GM18873 (cell line): ENCODE measurements around the gene POU2F3.
A peak's percentile ranks its signal among the peaks of the same experiment; 100 is the strongest.

Source experiments
- ATAC-seq: cut with Tn5 transposase; IDR thresholded peaks from one replicate; pipeline ENCODE4 v1.9.1; 2021; ENCODE audit warnings: mild to moderate bottlenecking, moderate library complexity, moderate number of reproducible peaks; ENCODE audit not compliant: unreplicated experiment, low FRiP score

The POU2F3 gene

GRCh38 chr11:120335908-120336640, 96.1 kb downstream of the POU2F3 start, which contains the start of gene ARHGEF12:
ARHGEF12 (plus strand) TSS chr11:120336413; CDS start chr11:120337244, 831 bp downstream.
- no peak for ATAC-seq

DNA sequence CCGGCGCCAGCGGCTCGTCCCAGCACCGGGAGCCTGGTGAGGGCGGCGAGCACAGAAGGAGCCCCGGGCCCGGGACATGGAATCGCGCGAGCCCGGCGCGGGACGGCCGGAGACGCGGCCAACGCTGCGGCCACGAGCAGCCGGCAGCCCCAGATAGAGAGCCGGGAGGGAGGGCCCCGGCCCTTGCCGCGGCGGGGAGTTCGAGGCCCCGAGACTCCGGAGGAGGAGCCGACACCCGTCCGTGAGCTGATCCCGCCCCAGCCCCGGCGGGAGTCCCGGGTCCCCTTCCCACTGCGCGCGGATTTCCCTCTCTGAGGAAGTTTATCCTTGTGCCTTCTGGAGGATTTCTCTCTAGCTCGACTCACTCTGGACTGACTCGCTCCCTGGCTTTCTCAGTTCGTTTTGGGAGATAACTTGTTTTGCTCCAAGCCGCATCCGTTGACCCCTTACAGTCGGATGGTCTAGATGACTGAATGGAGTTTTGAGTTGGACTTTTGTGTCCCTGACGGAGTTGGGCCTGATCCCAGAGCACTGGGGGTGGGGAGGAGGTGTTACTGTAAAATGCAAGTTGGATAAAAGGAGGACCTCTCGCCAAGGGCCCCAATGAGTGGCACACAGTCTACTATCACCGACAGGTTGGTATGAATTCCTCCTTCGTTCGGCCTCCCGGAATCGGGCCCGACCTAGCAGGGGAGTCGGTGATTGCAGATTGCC, 96.9 kb downstream of the POU2F3 start:
- no peak for ATAC-seq

DNA sequence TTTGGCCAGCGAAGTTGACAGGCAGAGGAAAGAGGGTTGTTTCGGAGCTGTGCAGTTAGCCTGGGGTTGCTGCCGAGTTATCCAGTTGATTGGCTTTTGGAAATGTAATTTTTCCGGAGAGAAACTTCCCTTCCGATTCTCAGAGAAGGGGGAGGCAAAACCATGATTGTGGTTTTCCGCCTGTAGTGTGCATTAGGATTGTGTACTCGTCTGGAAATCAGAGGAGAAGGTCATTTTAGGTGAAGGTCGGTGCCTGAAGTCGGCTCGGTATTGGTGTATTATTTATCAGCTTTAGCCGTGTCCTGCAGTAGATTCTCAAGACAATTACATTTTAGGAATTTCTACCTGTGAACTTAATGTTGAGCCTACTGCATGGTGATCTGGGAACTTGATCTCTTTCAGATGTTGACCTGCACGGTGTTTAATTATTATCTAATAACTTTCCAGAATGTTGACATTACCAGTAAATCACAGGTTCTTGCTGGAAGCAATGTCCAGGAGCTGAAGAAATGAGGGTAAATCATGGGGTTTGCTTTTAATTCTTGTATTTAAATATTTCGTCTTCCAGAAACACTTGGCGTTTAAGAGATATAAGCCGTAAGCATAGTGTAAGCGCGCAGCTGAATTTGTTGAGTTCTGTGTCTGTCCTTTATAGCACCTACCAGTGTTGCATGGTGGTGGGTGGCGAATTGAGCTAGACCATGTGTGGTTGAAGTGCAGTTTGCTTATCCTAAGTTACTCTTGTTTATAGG, 97.6 kb downstream of the POU2F3 start:
- no peak for ATAC-seq

- no peak for ATAC-seq
Observed at GRCh38 chr11:120338107-120338933, 98.4 kb downstream of the POU2F3 start.

DNA sequence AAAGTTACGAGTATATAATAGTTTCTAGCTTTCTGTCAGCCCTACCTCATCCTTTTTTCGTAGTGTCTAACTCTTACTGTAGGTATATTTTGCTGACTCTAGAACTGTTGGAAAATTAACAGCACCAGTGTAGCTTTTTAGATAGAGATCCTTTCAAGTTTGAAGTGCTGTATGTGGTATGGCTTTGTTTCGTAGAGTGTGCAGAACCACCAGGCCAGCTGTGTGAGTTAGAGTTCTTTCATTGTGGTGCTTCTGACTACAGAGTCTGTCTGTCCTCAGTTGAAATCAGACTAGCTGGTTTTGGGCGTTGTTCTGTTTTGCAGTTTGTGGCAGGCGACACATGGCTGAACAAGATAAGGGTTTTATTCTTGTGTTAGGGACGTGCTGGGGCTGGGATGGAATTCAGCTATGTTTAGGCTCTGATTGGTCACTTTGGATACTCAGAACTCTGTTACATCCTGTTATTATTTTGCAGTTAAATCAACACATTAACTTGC, 99.5 kb downstream of the POU2F3 start:
- ATAC-seq: no peak

GRCh38 chr11:120340529-120340928, 100.6 kb downstream of the POU2F3 start:
- ATAC-seq: no peak

GRCh38 chr11:120342226-120342625, 102.3 kb downstream of the POU2F3 start:
- no peak for ATAC-seq

DNA sequence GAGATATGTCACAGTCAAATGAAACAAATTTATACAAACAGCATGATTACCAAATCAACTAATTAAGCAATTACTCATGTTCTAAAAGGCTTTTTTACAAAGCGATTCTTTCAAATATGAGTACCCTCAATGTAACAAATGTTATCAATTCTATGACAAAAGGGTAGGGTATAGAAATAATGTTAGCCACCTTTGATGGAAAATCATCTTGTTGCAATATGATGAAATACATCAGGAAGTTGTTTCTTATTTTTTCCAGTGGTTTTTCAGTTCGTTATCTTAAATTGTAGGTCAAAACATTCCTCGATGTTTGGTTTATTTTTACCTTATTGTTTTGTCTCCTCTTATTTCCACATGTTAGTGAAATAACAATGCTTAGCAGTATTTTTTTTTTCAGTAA, 102.7 kb downstream of the POU2F3 start:
- ATAC-seq: no peak

DNA sequence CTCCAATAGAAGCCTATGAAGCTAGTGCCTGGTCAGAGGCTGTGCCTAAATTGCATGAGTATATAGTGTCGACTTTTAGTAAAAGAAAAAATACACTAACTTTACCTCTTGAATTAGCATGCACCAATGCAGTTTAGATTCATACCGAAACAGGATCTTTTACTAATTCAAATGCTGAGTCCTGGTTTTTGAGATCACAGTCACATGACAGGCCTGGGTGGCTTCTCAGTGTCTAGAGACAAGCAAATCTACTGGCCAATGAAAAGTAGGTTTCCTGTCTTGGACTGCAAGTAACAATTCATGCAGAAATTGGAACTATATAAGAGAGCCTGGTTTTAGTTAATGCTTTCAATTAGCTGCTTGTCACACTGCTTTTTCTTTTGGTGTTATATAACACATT, 103.5 kb downstream of the POU2F3 start:
- ATAC-seq: no peak

GRCh38 chr11:120344302-120345004, 104.5 kb downstream of the POU2F3 start:
- peak; percentile 85 for ATAC-seq

- no peak for ATAC-seq
Observed at GRCh38 chr11:120346233-120346632, 106.3 kb downstream of the POU2F3 start.

GRCh38 chr11:120350637-120351036, 110.7 kb downstream of the POU2F3 start:
- ATAC-seq: no peak

DNA sequence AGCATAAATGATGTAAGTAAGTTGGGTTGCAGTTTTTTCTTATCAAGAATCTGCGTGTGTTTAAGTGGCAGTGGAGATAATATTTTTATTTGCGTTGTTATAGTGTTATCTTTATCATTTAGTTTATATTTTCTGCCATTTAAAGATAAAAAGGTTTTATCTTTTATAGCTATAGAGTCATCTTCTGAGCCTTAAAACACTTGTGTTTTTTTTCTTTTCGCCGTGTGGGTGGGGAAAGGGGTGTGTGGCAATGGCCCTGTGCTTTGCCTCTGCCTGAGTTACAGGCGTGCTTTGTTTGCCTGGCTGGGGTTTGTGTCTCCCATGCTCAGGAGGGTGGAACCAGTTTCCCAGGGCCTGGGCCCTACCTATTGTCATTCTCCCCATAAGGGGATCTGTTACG, 112.5 kb downstream of the POU2F3 start:
- ATAC-seq: no peak

DNA sequence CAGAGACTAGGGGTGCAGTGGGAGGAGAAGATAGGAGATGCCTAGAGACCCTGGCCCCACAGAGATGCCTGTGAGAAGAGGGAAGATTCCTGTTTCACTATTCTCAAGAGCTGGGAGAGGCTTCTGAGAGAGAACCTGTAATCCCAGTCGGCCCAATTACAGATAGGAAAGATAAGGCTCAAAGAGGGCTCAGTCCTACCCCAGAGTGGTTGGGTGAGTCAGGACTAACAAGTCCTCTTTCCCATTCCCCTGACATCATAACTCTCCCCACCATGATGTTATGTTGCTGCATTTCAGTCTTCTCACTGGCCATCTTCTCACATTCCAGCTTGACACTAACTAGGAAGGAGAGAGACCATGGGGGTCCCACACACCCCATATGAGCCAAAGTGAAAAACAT, 114.1 kb downstream of the POU2F3 start:
- no peak for ATAC-seq

- ATAC-seq: no peak
Observed at GRCh38 chr11:120354779-120355178, 114.8 kb downstream of the POU2F3 start.

DNA sequence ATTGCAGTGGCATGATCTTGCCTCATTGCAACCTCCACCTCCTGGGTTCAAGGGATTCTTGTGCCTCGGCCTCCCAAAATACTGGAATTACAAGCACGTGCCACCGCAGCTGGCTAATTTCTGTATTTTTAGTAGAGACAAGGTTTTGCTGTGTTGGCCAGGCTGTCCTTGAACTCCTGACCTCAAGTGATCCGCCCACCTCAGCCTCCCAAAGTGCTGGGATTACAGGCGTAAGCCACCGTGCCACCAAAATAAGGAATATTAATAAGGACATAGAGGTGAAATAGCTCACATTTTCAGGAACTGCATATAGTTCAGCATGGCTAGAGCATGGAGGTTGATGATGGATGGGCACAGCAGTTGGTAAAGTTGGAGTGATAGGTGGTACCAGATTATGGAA, 117.7 kb downstream of the POU2F3 start:
- no peak for ATAC-seq

GRCh38 chr11:120358729-120359128, 118.8 kb downstream of the POU2F3 start:
- ATAC-seq: no peak

DNA sequence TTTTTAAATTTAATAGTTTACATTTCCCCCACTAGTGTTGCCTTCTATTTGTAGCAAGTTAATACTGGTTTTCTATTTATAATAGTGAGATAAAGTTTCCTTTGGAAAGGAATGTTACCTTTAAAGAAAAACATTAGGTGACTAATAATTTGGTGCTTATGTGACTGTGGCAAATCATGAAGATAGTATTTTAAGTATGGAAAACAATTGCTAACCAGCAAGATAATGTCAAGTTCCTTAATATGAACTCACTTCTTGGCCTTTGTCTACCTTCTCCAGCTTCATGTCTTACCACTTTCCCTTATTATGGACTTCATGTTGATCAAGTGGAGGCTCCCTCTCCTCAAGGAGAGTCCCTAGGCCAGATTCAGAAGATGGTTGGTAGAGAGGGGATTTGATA, 123.5 kb downstream of the POU2F3 start:
- no peak for ATAC-seq

GRCh38 chr11:120365512-120365911, 125.6 kb downstream of the POU2F3 start:
- no peak for ATAC-seq
